Sigmoid colon (tissue), 7 donors: ENCODE results near the gene GTF2I. TPM values are rescaled to one million over a fixed set of nuclear protein-coding genes. Genes with fewer than 3 reads are reported as not detected.
"Not testable (repeated sequence)": the region's sequence is repeated elsewhere in the genome, so short reads cannot be mapped to it uniquely, and the experiment has no call there.

ENCODE experiments used
- DNase-seq: peaks from one replicate; pipeline ENCODE4 v3.0.0-alpha.2; 2019
- H3K27ac ChIP-seq, 4 donors: fragments of 200-600 bp; sonication (generic); one replicate each; pipeline ENCODE4 v1.5.1; 2016 to 2019; ENCODE audit warnings: mild to moderate bottlenecking in 1 of 4
- H3K27me3 ChIP-seq, 3 donors: fragments of 200-600 bp; sonication (generic); one replicate each; pipeline ENCODE4 v1.5.1; 2019; ENCODE audit warnings: mild to moderate bottlenecking in 1 of 3
- H3K36me3 ChIP-seq, 4 donors: fragments of 200-600 bp; sonication (generic); one replicate each; pipeline ENCODE4 v1.5.1; 2016 to 2019
- H3K4me1 ChIP-seq, 4 donors: fragments of 200-600 bp; sonication (generic); one replicate each; pipeline ENCODE4 v1.5.1; 2017 to 2019
- H3K4me3 ChIP-seq, 4 donors: fragments of 200-600 bp; sonication (generic); one replicate each; pipeline ENCODE4 v1.5.1; 2017 to 2019; ENCODE audit warnings: mild to moderate bottlenecking in 2 of 4, moderate library complexity in 1 of 4
- H3K9me3 ChIP-seq, 4 donors: fragments of 200-600 bp in 3 of 4; sonication (generic) in 3 of 4; one replicate each; pipeline versions ENCODE4 v1.5.1 to v1.6.1; 2013 to 2019
- EP300 ChIP-seq, 4 donors: sonication (generic); formaldehyde crosslinking; IDR thresholded peaks; one replicate each; pipeline ENCODE4 v1.6.1; 2017; ENCODE audit warnings: antibody characterized with exemption in 4 of 4
- POLR2A ChIP-seq, 2 donors: fragments of 450-650 bp; IDR thresholded peaks; one replicate each; pipeline ENCODE4 v1.6.1; 2016; ENCODE audit warnings: antibody characterized with exemption in 2 of 2, mild to moderate bottlenecking in 2 of 2, moderate library complexity in 2 of 2
- POLR2AphosphoS5 ChIP-seq, 4 donors: sonication (generic); formaldehyde crosslinking; IDR thresholded peaks; one replicate each; pipeline ENCODE4 v1.6.1; 2017; ENCODE audit warnings: antibody characterized with exemption in 4 of 4
- WGBS, 2 donors: extraction: QIAGEN DNeasy Blood & Tissue Kit; methylation state at CpG; one replicate each; pipeline ENCODE4 v1.1.7; 2013; 5-methylcytosine and 5-hydroxymethylcytosine counted together
- intact Hi-C: fragments of 100-400 bp; cut with DNase I; formaldehyde crosslinking; loops from one replicate; pipeline ENCODE4 v1.15.1; 2023
- polyA plus RNA-seq, 3 donors: library from polyadenylated mRNA; stranded (reverse); fragments of 200-250 nt; gene quantifications; one replicate each; pipeline ENCODE4 v1.2.3, GENCODE V29; 2013
- total RNA-seq, 4 donors: library from RNA; depleted of rRNA; stranded (reverse); fragments of >200 nt; gene quantifications; one replicate each; pipeline ENCODE4 v1.1.0, GENCODE V29; 2016
- TF ChIP-seq, protein P1 (sequence below), 4 experiments: fragments of 450-650 bp in 3 of 4; fragments of 200-600 bp in 1 of 4; IDR thresholded peaks; one replicate each; pipeline ENCODE4 v1.5.1; 2016 to 2019; ENCODE audit warnings: antibody characterized with exemption in 4 of 4, mild to moderate bottlenecking in 3 of 4, moderate library complexity in 2 of 4
- donor health status: healthy with polysubstance abuse.
- donor health status: Bipolar disorder and iron deficiency.
- donor health status: healthy.

GTF2I gene
- total and polyA plus RNA-seq, 7 donors: 9.6 to 181 (median 113) TPM

DNA sequence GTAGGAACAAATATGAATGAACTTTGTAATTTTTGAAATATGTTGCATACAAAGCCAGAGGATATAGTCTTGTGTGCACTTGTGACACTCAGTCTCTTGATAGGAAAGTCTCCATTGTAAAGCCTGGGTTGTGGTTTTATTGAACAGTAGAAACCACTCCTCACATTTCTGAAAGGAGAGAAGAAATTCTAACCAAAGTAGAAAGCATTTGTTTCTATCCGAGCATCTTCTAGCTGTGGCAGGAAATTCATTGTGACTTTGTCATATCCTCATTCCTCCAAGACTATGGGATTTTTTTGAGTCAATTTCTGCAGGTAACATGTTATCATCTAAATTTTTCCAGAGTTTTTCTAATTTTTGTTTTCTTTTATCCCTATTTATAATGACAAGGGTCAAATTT, 60.8 kb downstream of the GTF2I start:
- H3K27ac ChIP-seq: no peak overlapping the region
- H3K4me3 ChIP-seq: no peak overlapping the region
- H3K9me3 ChIP-seq: peaks cover 0 to 6% (median 0%) of the 10 kb centered on the region in 4 donors
- no peaks in the 10 kb centered on the region for H3K27me3 ChIP-seq
- H3K4me1 ChIP-seq: no peaks in the 10 kb centered on the region
- TF ChIP-seq, protein P1, sequence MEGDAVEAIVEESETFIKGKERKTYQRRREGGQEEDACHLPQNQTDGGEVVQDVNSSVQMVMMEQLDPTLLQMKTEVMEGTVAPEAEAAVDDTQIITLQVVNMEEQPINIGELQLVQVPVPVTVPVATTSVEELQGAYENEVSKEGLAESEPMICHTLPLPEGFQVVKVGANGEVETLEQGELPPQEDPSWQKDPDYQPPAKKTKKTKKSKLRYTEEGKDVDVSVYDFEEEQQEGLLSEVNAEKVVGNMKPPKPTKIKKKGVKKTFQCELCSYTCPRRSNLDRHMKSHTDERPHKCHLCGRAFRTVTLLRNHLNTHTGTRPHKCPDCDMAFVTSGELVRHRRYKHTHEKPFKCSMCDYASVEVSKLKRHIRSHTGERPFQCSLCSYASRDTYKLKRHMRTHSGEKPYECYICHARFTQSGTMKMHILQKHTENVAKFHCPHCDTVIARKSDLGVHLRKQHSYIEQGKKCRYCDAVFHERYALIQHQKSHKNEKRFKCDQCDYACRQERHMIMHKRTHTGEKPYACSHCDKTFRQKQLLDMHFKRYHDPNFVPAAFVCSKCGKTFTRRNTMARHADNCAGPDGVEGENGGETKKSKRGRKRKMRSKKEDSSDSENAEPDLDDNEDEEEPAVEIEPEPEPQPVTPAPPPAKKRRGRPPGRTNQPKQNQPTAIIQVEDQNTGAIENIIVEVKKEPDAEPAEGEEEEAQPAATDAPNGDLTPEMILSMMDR (IDR thresholded peaks at IDR 0.05): no peak
- no peak for TF ChIP-seq POLR2A (IDR thresholded peaks at IDR 0.05)
- no peak for TF ChIP-seq EP300 (IDR thresholded peaks at IDR 0.05)
- no peak for TF ChIP-seq POLR2AphosphoS5 (IDR thresholded peaks at IDR 0.05)
- WGBS, 2 donors: 86 to 96% methylated on average over 1 of the region's 1 CpG
- intact Hi-C loops: no loop called here
- H3K36me3 ChIP-seq: peaks cover 0 to 86% (median 21%) of the 10 kb centered on the region in 4 donors
- no peak for DNase-seq

DNA sequence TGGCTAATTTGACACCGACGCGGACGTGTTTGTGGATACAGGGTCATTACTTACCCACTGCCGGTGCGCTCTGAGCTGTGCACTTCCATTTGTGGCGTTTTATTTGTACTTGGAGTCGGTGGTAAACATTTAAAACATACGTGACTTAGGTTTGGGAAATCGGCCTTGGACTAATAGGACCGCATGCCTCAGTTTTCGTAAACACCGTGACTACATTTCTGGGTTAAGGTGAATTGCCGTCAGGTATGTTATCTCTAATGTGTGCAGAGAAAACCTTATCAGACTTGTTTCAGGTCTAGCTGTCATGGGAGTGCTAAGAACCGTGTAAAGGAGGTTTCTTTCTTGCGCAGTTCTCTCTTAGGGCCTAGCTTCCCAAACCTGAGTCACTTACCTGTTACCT, 64.6 kb downstream of the GTF2I start:
- peaks cover 0 to 61% (median 16%) of the 10 kb centered on the region in 4 donors for H3K36me3 ChIP-seq
- 94 to 95% methylated on average over 16 of the region's 16 CpGs for WGBS, 2 donors
- H3K27me3 ChIP-seq: no peaks in the 10 kb centered on the region
- intact Hi-C loops: no loop called here
- no peak overlapping the region for H3K27ac ChIP-seq
- TF ChIP-seq, protein P1 (IDR thresholded peaks at IDR 0.05): no peak
- TF ChIP-seq POLR2AphosphoS5 (IDR thresholded peaks at IDR 0.05) (no peak), EP300 (IDR thresholded peaks at IDR 0.05) (no peak), POLR2A (IDR thresholded peaks at IDR 0.05) (no peak)
- H3K4me1 ChIP-seq: peaks cover 0 to 13% (median 6%) of the 10 kb centered on the region in 4 donors
- H3K4me3 ChIP-seq: no peak overlapping the region
- no peak for DNase-seq
- H3K9me3 ChIP-seq: no peaks in the 10 kb centered on the region

DNA sequence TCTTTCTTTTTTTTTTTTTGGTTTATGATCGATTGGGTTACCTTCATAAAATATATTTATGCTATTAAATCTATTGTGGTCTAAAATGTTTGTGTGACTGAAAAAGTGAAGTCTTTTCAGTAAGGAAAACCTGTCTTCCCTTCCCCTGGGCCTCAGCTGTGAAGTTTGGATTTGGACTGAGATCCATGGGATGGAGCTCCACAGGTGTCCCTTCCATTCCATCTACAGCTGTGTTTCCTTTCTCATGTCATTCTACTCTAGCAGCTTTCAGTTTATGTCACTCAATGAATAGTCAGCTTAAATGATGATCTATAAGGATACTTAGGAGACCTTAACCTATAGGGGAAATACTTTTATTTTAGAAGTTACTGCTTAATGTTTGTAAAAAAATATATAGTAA, 68.3 kb downstream of the GTF2I start:
- Histone ChIP-seq H3K27me3 (no peaks in the 10 kb centered on the region), H3K9me3 (no peaks in the 10 kb centered on the region), H3K27ac (peak overlapping the region in 1 of 4 donors; percentile 35), H3K4me3 (no peak overlapping the region), H3K4me1 (peaks cover 0 to 18% (median 6%) of the 10 kb centered on the region in 4 donors), H3K36me3 (peaks cover 0 to 30% (median 3%) of the 10 kb centered on the region in 4 donors)
- no peak for DNase-seq
- intact Hi-C loops: no loop called here
- TF ChIP-seq POLR2A (IDR thresholded peaks at IDR 0.05): no peak
- TF ChIP-seq POLR2AphosphoS5 (IDR thresholded peaks at IDR 0.05): no peak
- TF ChIP-seq, protein P1 (IDR thresholded peaks at IDR 0.05): no peak
- TF ChIP-seq EP300 (IDR thresholded peaks at IDR 0.05): no peak
- 77 to 97% methylated on average over 1 of the region's 1 CpG for WGBS, 2 donors

DNA sequence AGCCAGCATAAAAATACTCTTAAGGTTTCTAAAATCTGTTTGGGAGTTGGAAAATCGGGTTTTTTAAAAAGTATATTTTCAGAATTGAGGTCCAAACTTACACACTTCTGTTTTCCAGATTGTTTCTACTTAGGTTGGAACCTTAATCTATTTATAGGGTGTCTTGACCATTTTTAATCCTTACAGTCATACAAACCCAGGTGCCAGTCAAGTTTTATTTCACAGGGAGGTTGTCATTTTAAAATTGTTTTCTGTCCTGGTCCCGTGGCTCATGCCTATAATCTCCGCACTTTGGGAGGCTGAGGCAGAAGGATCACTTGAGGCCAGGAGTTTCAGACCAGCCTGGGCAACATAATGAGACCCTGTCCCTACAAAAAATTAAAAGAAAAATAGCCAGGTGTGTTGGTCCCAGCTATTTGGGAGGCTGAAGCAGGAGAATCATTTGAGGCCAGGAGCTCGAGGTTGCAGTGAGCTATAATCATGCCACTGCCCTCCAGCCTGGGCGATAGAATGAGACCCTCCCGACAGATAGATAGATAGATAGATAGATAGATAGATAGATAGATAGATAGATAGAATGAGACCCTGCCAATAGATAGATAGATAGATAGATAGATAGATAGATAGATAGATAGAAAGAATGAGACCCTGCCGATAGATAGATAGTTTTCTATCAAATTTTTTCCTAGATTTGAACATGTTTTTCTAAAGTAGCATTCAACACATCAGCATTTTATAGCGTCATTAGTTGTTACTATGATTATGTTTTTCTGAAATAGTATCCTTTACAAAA, 69.0 kb downstream of the GTF2I start:
- Histone ChIP-seq H3K4me1 (peaks cover 0 to 18% (median 6%) of the 10 kb centered on the region in 4 donors), H3K9me3 (no peaks in the 10 kb centered on the region), H3K4me3 (no peak overlapping the region), H3K27ac (peak overlapping the region in 2 of 4 donors; percentile 29 to 35), H3K27me3 (no peaks in the 10 kb centered on the region), H3K36me3 (peaks cover 0 to 23% (median 3%) of the 10 kb centered on the region in 4 donors)
- TF ChIP-seq POLR2A (IDR thresholded peaks at IDR 0.05): no peak
- no peak for TF ChIP-seq POLR2AphosphoS5 (IDR thresholded peaks at IDR 0.05)
- TF ChIP-seq, protein P1 (IDR thresholded peaks at IDR 0.05): no peak
- no peak for TF ChIP-seq EP300 (IDR thresholded peaks at IDR 0.05)
- DNase-seq: no peak
- WGBS, 2 donors: 96% methylated on average over 8 of the region's 8 CpGs
- intact Hi-C loops: no loop called here

DNA sequence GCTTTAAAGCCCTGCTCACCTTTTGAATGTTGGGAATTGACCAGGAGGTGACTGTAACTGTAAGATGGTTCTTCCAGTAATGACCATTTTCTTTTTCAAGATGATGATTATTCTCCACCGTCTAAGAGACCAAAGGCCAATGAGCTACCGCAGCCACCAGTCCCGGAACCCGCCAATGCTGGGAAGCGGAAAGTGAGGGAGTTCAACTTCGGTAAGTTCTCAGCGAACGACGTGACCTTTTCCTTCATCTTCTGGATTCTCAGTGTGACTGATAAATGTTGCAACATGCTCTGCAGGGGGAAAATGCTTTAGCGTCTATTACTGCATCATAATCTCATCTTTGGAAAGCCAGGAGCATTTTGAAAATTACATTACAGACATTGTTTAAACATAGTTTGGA, 71.2 kb downstream of the GTF2I start:
- DNase-seq, H3K27me3 ChIP-seq, H3K4me3 ChIP-seq, H3K36me3 ChIP-seq, H3K27ac ChIP-seq, H3K9me3 ChIP-seq, intact Hi-C loops: not testable (repeated sequence)
- no CpG with 5 or more reads among the region's 10 CpGs for WGBS, 2 donors
- peaks cover 0 to 18% (median 6%) of the 10 kb centered on the region in 4 donors for H3K4me1 ChIP-seq

DNA sequence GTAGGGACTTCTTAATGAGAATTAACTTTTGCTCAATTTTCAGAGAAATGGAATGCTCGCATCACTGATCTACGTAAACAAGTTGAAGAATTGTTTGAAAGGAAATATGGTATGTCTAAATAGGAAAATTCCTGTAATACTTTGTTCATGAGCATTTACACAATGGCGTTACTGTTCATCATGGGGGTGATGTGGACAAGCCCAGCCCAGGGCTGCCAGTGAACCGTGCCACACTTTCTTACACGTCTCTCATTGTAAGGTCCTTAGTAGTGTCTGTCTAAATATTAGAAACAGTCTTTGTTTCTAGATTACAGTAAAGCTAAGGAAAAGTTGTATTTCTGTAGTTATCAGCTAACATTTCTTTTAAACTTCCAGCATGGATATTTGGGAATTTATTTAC, 72.7 kb downstream of the GTF2I start:
- H3K36me3 ChIP-seq, intact Hi-C loops, H3K27ac ChIP-seq, H3K9me3 ChIP-seq, H3K27me3 ChIP-seq, H3K4me3 ChIP-seq, DNase-seq: not testable (repeated sequence)
- H3K4me1 ChIP-seq: peaks cover 0 to 11% (median 2%) of the 10 kb centered on the region in 4 donors
- no CpG with 5 or more reads among the region's 5 CpGs for WGBS, 2 donors

DNA sequence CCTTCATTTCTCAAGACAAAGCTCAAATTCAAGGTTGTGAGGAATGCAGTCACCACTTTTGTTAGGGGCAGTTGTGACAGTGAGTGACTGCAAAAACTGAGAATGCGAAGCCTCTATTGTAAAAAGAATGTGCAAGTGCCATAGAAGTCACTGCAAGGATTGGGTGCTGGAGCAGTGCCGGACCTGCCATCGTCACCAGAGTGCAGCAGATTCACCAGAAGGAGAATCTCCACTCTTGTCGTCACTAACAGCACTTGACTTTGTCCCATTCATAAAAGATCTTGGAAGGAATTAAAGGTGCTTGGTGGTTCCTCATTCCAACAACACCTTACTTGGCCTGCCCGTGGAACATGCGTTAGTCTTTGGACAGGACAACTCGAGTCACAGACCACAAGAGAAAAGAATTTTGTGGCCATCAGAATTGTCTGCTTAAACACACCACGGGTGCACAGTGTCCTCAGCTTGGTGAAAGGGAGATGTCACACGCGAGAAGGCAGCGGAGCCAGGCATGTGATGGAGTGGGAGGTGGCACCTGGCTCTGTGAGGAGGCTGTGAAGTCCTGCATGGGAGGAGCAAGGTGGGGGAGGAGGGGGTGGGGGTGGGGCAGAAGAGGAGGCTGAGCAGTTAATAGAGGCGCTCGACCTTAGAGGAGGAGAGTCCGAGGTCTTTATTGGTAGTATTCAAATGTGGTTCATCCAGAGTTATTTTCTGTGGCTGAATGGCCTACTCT, 82.6 kb downstream of the GTF2I start:
- H3K4me1 ChIP-seq, H3K9me3 ChIP-seq, DNase-seq, H3K36me3 ChIP-seq, H3K4me3 ChIP-seq, intact Hi-C loops, H3K27me3 ChIP-seq, H3K27ac ChIP-seq: not testable (repeated sequence)
- no CpG with 5 or more reads among the region's 14 CpGs for WGBS, 2 donors
